NCI-H2196 treated with DMSO at 0.1 percent for 48 hours (cell line): ENCODE measurements around the gene FBXO46.
"Not testable (repeated sequence)": the region's sequence is repeated elsewhere in the genome, so short reads cannot be mapped to it uniquely, and the experiment has no call there.

Source experiments
- DNase-seq: peaks from one replicate; lab custom pipeline; 2025; ENCODE audit not compliant: unreplicated experiment; lab: John Stamatoyannopoulos, UW

The FBXO46 gene

DNA sequence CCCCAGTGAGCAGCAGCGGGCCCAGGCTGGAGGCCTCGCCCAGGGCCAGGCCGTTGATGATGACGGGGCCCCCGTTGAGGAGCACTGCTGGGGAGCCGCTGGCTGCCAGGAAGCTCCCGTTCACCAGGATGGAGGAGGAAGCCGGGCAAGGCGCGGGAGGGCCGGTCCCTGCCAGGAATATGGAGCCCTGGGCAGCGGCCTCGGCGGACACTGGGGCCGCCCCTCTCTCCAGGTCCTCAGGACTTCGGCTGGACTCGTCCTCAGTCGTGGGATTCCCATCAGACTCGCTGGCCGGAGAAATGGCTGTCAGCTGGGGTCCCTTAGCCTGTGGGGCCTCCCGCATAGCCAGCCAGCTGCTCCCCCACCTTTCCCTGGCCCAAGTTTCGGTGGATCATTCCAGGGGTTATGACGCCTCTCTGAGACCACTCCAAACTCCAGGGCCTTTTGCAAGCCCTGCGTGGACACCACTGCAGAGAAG, 36.2 kb upstream of the FBXO46 start:
- DNase-seq = no peak

DNA sequence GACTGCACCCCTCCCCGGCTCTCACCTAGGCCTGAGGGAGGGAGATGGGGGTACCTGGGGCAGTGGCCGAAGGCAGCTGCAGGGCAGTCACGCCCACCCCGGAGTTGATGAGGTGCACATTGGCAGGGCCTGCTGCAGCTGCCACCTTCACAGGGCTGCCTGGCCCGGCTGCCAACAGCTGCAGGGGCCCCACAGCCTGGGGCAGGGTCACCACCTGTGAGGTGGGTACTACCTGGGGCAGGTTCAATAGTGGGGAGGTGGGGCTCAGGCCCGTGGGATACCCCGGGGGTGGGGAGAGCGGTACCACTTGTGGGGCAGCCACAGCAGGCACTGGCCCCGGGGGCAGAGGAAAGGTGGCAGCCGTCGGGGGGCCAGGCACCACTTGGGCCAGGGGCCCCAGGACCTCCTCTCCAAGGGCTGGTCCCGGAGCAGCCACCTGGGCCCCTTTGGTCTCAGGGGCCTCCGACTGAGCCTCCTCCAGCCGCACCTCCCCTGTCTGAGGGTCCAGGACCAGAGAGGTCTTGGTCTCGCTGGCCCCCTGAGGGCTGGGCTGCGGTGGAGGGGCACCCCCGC, 35.7 kb upstream of the FBXO46 start:
- DNase-seq = no peak

DNA sequence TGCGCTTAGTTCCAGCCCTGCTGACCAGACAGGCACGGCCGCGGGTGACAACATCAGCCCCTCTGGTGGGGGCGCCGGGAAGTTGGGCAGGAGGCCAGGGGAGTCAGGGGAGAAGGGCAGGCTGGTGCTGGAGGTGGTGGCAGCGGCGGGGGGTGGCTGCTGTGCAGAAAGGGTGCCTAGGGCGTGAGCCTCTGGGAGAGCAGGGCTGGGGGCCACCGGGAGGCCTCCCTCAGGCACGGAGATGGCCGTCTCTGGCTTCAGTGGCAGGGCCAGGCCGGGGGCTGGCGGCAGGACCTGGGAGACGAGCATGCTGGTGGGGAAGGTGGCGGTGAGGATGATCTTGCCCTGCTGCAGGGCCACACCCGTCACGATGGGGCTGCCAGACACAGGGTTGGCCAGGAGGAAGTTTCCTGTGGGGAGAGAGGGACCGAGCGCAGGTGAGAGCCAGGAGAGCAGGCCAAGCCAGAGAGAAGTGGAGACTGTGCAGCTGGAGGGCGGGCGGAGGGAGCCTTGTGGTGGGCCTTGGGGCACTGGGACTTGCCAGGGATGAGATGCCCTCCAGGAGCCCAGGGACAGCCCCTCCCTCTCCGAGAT, 35.1 kb upstream of the FBXO46 start:
- no peak for DNase-seq

GRCh38 chr19:45764945-45765701, 34.4 kb upstream of the FBXO46 start:
- no peak for DNase-seq

DNA sequence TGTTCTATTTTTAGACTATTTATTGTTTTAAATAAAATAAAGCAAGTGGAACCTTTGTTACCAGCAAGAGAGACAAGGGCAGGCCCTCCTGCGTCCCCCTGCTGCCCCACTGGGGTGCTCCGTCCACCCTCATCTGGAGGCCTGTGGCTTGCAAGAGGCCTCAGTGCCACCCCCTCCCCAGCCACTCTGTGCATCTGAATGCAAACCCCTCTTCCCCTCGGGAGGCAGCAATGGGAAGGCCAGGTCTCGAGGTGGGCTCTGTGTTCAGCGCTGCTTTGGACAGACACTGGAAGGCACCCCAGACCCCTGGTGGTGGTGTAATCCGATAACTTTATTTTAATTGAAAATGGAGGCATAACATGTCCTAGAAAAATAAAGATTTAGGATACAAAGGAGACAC, 33.8 kb upstream of the FBXO46 start:
- DNase-seq = no peak

- DNase-seq = no peak
These were observed 33.1 kb upstream of the FBXO46 start for GRCh38 chr19:45763691-45764294.

GRCh38 chr19:45762870-45763631, 32.4 kb upstream of the FBXO46 start:
- DNase-seq = no peak

DNA sequence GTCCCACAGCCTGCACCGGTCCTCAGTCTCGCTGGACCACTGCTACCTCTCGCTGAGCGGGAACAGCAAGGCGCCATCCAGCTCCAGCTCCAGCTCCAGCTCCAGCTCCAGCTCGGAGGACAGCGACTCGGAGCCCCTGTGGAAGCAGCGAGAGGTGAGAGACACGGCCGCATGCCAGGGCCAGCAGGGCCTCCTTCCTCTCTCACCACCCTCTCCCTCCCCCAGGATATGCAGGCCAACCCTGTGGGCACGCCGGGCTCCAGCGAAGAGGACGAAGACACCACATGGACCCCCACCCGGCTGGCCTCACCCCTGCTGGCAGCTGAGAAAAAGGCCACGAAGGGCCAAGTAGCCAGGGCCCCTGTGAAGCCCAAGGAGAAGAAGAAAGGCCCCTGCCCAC, 31.0 kb upstream of the FBXO46 start:
- no peak for DNase-seq

DNA sequence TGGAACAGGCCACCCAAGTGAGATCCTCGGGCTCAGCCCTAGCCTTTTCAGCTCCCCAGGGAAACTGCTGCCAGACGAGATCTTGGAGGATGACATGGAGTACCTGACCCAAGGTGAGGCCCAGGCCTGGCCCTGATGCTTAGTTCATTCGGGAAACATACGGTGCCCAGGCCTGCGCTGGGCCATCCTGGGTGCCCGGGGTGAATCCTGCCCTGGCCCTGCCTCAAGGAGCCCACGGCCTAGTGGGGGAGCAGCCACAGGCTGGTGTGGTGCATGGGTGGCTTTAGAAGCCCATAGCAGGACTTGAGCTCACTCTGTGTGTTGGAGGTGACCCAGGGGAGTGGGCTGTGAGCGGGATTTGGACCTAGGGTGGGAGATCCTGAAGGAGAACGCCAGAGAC, 28.2 kb upstream of the FBXO46 start:
- DNase-seq = no peak

- DNase-seq = no peak
These were observed 27.0 kb upstream of the FBXO46 start for GRCh38 chr19:45757695-45758094.

- DNase-seq = no peak
These were observed 23.6 kb upstream of the FBXO46 start for GRCh38 chr19:45754323-45754722.

DNA sequence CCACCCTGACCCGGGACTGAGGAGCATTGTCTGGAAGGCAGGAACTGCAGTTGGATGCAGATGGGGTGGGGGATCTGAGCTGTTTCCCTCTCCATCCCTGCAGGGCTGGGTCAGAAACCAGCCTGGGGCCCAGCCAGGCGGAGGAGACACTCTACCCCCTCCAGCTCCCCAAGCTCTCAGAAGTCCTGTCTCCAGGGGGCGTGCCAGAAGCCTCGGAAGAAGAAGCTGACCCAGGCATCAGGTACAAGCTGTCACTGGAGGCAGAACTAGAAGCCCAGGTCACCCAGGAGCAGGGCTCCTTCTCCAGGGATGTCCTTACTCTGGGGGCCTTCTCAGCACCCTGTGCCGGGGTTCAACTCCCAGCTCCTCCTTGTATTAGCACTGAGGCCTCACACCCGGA, 22.9 kb upstream of the FBXO46 start:
- DNase-seq = no peak

DNA sequence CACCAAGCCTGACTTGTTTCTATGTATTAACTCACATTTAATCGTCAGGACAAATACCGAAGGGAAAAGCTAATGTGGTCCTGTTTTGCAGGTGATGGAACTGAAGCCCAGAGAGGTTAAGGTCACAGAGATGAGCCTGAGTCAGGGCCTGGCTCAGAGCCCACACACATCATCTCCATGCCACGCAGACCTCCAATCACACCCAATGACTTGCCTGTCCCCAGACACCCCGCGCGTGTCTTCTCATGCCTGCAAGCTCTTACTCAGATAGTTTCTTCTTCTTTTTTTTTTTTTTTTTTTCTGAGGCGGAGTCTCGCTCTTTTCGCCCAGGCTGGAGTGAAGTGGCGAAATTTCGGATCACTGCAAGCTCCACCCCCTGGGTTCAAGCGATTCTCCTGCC, 21.9 kb upstream of the FBXO46 start:
- DNase-seq = no peak

- DNase-seq = not testable (repeated sequence)
These were observed 20.8 kb upstream of the FBXO46 start for GRCh38 chr19:45751483-45751882.

DNA sequence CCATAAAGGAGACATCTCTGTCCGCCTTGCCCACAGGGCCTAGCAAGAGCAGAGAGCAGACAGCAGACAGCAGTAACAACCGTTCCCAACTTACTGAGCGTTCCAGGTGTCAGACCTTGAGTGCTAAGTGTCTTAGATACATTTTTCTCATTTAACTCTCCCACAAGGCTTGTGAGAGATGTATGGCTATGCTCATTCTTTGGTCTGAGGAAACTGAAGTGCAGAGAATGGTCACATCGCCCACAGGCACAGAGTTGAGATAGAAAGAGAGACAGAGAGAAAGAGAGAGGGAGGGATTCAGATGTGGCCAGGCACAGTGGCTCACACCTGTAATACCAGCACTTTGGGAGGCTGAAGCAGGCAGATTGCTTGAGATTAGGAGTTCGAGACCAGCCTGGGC, 16.8 kb upstream of the FBXO46 start:
- no peak for DNase-seq

DNA sequence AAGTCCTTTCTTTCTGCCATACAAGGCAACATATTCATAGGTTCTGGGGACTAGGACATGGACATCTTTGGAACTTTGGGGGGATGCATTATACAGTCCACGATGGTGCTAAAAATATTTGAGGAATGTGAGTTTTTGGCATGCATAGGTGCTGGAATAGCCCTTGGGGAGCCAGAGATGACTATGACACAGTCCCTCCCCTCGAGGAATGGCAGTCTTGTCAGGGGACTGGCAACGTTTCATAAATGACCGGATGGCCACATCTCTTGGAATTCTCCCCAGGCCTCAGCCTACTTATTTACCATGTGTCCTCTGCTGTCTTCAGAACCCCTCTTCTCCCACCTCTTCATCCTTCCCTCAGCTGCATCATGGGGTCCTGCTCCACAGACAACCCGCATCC, 16.2 kb upstream of the FBXO46 start:
- no peak for DNase-seq

GRCh38 chr19:45745606-45746005, 14.9 kb upstream of the FBXO46 start:
- DNase-seq = no peak

DNA sequence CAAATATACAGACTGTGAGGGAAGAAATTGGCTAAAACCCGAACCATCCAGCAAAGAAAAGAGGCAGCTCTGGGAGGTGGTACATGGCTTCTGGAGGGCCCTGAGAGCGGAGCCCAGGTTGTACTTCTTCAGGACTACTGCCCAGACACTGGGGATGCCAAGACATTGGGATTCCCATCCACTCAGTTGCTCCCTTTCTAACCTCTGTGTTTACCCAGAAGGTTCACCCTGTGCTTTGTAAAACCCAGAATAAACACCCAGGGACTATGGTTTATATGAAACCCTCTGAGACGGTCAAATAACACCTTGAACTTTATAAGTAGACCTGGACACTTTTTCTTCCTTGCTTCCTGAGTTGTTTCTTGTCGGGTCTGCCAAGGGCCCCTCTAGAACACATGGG, 12.3 kb upstream of the FBXO46 start:
- no peak for DNase-seq

DNA sequence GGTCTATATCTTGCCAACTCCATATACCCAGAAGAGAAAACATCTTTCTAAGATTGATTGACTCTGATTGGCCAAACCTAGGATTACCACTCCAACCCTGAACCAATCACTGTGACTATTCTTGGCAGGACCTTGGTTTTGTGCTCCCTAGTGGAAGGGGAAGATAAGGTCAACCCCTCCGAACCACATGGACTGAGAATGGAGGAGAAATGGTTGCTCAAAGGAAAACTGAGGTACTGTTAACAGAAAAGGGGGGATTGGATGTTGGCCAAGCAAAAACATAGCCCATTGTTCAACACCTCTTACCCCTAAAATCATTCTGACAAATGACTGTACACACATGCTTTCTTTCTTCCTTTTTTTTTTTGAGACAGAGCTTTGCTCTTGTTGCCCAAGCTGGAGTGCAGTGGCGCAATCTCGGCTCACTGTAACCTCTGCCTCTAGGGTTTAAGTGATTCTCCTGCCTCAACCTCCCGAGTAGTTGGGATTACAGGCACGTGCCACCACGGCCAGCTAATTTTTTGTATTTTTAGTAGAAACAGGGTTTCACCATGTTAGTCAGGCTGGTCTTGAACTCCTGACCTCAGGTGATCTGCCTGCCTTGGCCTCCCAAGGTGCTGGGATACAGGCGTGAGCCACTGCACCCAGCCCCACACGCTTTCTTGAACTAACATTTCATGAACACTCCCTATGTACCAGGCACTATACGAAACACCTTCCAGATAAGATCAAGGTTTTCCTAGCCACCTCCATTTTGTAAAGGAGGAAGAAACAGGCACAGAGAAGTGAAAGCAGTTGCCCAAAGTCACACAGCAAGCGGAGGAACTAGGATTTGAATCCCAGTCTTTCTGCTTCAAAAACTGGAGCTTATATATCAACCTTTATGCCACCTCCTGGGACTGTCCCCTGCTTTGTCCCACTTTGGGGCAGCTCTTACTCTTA, 9.1 kb upstream of the FBXO46 start:
- DNase-seq = no peak

GRCh38 chr19:45733160-45733810, 2.6 kb upstream of the FBXO46 start, which contains the start of gene MEIOSIN:
Gene MEIOSIN, plus strand, starts transcription at chr19:45733439. Its CDS starts 1,938 bp downstream, at chr19:45735377.
- DNase-seq = no peak
